BE2C (cell line): ENCODE measurements around the gene TRIM17.

Source experiments
- DNase-seq: peaks from one replicate; pipeline ENCODE4 v3.0.0-alpha.2; 2020
- H3K27me3 ChIP-seq: fragments of 250-450 bp; sonication (Bioruptor Pico); 2 replicates; pipeline ENCODE4 v1.5.1; 2020; ENCODE audit warnings: mild to moderate bottlenecking
- H3K36me3 ChIP-seq: fragments of 250-450 bp; sonication (Bioruptor Pico); 2 replicates; pipeline ENCODE4 v1.5.1; 2020; ENCODE audit warnings: mild to moderate bottlenecking
- H3K4me1 ChIP-seq: fragments of 250-450 bp; sonication (Bioruptor Pico); 2 replicates; pipeline ENCODE4 v1.5.1; 2020
- H3K4me3 ChIP-seq: 2 replicates; pipeline ENCODE4 v1.5.1; 2011; ENCODE audit warnings: low read depth, low read length
- H3K9me3 ChIP-seq: fragments of 250-450 bp; sonication (Bioruptor Pico); 2 replicates; pipeline ENCODE4 v1.5.1; 2020
- CTCF ChIP-seq: IDR thresholded peaks from 2 replicates; pipeline ENCODE4 v1.5.1; 2012; ENCODE audit warnings: mild to moderate bottlenecking, low read depth, low read length

Gene TRIM17

GRCh38 chr1:228452194-228453021 is 35.7 kb upstream of the TRIM17 start:
- no peak for DNase-seq
- H3K27me3 ChIP-seq, result no peaks in the 10 kb centered on the region

GRCh38 chr1:228450200-228450599 is 33.5 kb upstream of the TRIM17 start:
- Histone ChIP-seq H3K36me3 (peaks cover 8% of the 10 kb centered on the region), H3K4me3 (no peak overlapping the region), H3K27me3 (peaks cover 4% of the 10 kb centered on the region), H3K9me3 (no peaks in the 10 kb centered on the region), H3K4me1 (peaks cover 3% of the 10 kb centered on the region; the same call in 1 of the 2 replicates)
- no peak for TF ChIP-seq CTCF
- no peak for DNase-seq

More at GRCh38 chr1:228452194-228453021, 35.7 kb upstream of the TRIM17 start:
- Histone ChIP-seq H3K36me3 (peaks cover 8% of the 10 kb centered on the region), H3K4me3 (no peak overlapping the region), H3K9me3 (no peaks in the 10 kb centered on the region), H3K4me1 (no peaks in the 10 kb centered on the region)
- no peak for TF ChIP-seq CTCF

- H3K4me3 ChIP-seq, result no peak overlapping the region
- H3K9me3 ChIP-seq, result no peaks in the 10 kb centered on the region
- DNase-seq, result no peak
- TF ChIP-seq CTCF, result no peak
- peaks cover 3% of the 10 kb centered on the region; the same call in 1 of the 2 replicates for H3K4me1 ChIP-seq
- H3K36me3 ChIP-seq, result no peaks in the 10 kb centered on the region
- peaks cover 4% of the 10 kb centered on the region for H3K27me3 ChIP-seq
Observed at GRCh38 chr1:228448372-228448771, 31.7 kb upstream of the TRIM17 start.

GRCh38 chr1:228446852-228447251 is 30.2 kb upstream of the TRIM17 start:
- Histone ChIP-seq H3K4me1 (peaks cover 3% of the 10 kb centered on the region; the same call in 1 of the 2 replicates), H3K4me3 (no peak overlapping the region), H3K9me3 (no peaks in the 10 kb centered on the region), H3K27me3 (peaks cover 4% of the 10 kb centered on the region), H3K36me3 (no peaks in the 10 kb centered on the region)
- TF ChIP-seq CTCF, result no peak
- DNase-seq, result no peak

- no peaks in the 10 kb centered on the region for H3K36me3 ChIP-seq
- H3K4me1 ChIP-seq, result peaks cover 3% of the 10 kb centered on the region; the same call in 1 of the 2 replicates
- peaks cover 4% of the 10 kb centered on the region for H3K27me3 ChIP-seq
- no peaks in the 10 kb centered on the region for H3K9me3 ChIP-seq
- TF ChIP-seq CTCF, result no peak
- DNase-seq, result peak; percentile 37
- peak overlapping the region; percentile 64 for H3K4me3 ChIP-seq
Observed at GRCh38 chr1:228445843-228446650, 29.4 kb upstream of the TRIM17 start.
